ENCODE data around the gene SNX5. TPM values are rescaled to one million over a fixed set of nuclear protein-coding genes. Genes with fewer than 3 reads are reported as not detected.

Gene SNX5
- total and polyA plus RNA-seq, 2 of the 13 experiments (the other 11 are each of a cell fraction or from before 2014, with no cell fraction given), result 664 to 1,040 TPM

- TF ChIP-seq ZNF407 (CRISPR knock-in tag; IDR thresholded peaks at IDR 0.05; ENCODE audit: not compliant biosample characterization) (no peak), RCOR2 (CRISPR knock-in tag; IDR thresholded peaks at IDR 0.05) (no peak), NFE2L1 (CRISPR knock-in tag; IDR thresholded peaks at IDR 0.05; ENCODE audit: borderline replicate concordance) (no peak), ZC3H4 (CRISPR knock-in tag; IDR thresholded peaks at IDR 0.05; ENCODE audit: borderline replicate concordance) (no peak), ZNF749 (CRISPR knock-in tag; IDR thresholded peaks at IDR 0.05; ENCODE audit: borderline replicate concordance) (no peak), SALL1 (CRISPR knock-in tag; IDR thresholded peaks at IDR 0.05) (peak; percentile 62; the same call in 1 of the 2 replicates), ZNF296 (CRISPR knock-in tag; conservative IDR thresholded peaks at IDR 0.05) (no peak), MIXL1 (CRISPR knock-in tag; IDR thresholded peaks at IDR 0.05) (peak; percentile 57; the same call in 1 of the 2 replicates), SIN3A (IDR thresholded peaks at IDR 0.05; ENCODE audit: borderline replicate concordance, low read depth, low read length) (no peak), ERF (CRISPR knock-in tag; IDR thresholded peaks at IDR 0.05) (no peak), ZNF30 (CRISPR knock-in tag; IDR thresholded peaks at IDR 0.05) (no peak; the same call in 1 of the 2 replicates), FOXP1 (IDR thresholded peaks at IDR 0.05) (no peak), FOXP1 (CRISPR knock-in tag; IDR thresholded peaks at IDR 0.05) (no peak), ZNF761 (CRISPR knock-in tag; conservative IDR thresholded peaks at IDR 0.05) (0 out of 2 replicates have a peak, but pooled peaks have one; percentile 42), ZNF570 (CRISPR knock-in tag; IDR thresholded peaks at IDR 0.05; ENCODE audit: borderline replicate concordance) (no peak), ZNF703 (CRISPR knock-in tag; IDR thresholded peaks at IDR 0.05; ENCODE audit: borderline replicate concordance) (no peak)
- TF ChIP-seq, protein P1, sequence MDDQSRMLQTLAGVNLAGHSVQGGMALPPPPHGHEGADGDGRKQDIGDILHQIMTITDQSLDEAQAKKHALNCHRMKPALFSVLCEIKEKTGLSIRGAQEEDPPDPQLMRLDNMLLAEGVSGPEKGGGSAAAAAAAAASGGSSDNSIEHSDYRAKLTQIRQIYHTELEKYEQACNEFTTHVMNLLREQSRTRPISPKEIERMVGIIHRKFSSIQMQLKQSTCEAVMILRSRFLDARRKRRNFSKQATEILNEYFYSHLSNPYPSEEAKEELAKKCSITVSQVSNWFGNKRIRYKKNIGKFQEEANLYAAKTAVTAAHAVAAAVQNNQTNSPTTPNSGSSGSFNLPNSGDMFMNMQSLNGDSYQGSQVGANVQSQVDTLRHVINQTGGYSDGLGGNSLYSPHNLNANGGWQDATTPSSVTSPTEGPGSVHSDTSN (CRISPR knock-in tag; IDR thresholded peaks at IDR 0.05; ENCODE audit: borderline replicate concordance), result no peak
- TF ChIP-seq, protein P2, sequence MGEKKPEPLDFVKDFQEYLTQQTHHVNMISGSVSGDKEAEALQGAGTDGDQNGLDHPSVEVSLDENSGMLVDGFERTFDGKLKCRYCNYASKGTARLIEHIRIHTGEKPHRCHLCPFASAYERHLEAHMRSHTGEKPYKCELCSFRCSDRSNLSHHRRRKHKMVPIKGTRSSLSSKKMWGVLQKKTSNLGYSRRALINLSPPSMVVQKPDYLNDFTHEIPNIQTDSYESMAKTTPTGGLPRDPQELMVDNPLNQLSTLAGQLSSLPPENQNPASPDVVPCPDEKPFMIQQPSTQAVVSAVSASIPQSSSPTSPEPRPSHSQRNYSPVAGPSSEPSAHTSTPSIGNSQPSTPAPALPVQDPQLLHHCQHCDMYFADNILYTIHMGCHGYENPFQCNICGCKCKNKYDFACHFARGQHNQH (CRISPR knock-in tag; IDR thresholded peaks at IDR 0.05), result peak; percentile 49; the same call in 1 of the 2 replicates
- TF ChIP-seq, protein P3, sequence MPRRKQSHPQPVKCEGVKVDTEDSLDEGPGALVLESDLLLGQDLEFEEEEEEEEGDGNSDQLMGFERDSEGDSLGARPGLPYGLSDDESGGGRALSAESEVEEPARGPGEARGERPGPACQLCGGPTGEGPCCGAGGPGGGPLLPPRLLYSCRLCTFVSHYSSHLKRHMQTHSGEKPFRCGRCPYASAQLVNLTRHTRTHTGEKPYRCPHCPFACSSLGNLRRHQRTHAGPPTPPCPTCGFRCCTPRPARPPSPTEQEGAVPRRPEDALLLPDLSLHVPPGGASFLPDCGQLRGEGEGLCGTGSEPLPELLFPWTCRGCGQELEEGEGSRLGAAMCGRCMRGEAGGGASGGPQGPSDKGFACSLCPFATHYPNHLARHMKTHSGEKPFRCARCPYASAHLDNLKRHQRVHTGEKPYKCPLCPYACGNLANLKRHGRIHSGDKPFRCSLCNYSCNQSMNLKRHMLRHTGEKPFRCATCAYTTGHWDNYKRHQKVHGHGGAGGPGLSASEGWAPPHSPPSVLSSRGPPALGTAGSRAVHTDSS (CRISPR knock-in tag; conservative IDR thresholded peaks at IDR 0.05), result no peak
Observed at GRCh38 chr20:17933711-17934110, 34.9 kb downstream of the SNX5 start (continued).
